ENCODE data around the gene LSS. TPM values are rescaled to one million over a fixed set of nuclear protein-coding genes. Genes with fewer than 3 reads are reported as not detected.

LSS gene
- total RNA-seq, 6 donors from 2014 or later, result 71.7 to 266 (median 135) TPM

GRCh38 chr21:46254208-46254975 is 25.8 kb upstream of the LSS start:
- Histone ChIP-seq H3K4me1 (no peaks in the 10 kb centered on the region), H3K9me3 (no peaks in the 10 kb centered on the region), H3K27ac (no peak overlapping the region), H3K4me3 (no peak overlapping the region), H3K27me3 (no peaks in the 10 kb centered on the region), H3K36me3 (peaks cover 61 to 100% (median 81%) of the 10 kb centered on the region in 4 donors)
- TF ChIP-seq POLR2A (IDR thresholded peaks at IDR 0.05), result no peak
- TF ChIP-seq, protein P1, sequence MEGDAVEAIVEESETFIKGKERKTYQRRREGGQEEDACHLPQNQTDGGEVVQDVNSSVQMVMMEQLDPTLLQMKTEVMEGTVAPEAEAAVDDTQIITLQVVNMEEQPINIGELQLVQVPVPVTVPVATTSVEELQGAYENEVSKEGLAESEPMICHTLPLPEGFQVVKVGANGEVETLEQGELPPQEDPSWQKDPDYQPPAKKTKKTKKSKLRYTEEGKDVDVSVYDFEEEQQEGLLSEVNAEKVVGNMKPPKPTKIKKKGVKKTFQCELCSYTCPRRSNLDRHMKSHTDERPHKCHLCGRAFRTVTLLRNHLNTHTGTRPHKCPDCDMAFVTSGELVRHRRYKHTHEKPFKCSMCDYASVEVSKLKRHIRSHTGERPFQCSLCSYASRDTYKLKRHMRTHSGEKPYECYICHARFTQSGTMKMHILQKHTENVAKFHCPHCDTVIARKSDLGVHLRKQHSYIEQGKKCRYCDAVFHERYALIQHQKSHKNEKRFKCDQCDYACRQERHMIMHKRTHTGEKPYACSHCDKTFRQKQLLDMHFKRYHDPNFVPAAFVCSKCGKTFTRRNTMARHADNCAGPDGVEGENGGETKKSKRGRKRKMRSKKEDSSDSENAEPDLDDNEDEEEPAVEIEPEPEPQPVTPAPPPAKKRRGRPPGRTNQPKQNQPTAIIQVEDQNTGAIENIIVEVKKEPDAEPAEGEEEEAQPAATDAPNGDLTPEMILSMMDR (IDR thresholded peaks at IDR 0.05), result no peak
- TF ChIP-seq EP300 (IDR thresholded peaks at IDR 0.05), result no peak
- TF ChIP-seq POLR2AphosphoS5 (IDR thresholded peaks at IDR 0.05), result no peak
- DNase-seq (no peak), ATAC-seq (ENCODE audit: low FRiP score in 2 of 2) (no peak)
- 88 to 91% methylated on average over 9 to 12 of the region's 12 CpGs for WGBS, 2 donors

DNA sequence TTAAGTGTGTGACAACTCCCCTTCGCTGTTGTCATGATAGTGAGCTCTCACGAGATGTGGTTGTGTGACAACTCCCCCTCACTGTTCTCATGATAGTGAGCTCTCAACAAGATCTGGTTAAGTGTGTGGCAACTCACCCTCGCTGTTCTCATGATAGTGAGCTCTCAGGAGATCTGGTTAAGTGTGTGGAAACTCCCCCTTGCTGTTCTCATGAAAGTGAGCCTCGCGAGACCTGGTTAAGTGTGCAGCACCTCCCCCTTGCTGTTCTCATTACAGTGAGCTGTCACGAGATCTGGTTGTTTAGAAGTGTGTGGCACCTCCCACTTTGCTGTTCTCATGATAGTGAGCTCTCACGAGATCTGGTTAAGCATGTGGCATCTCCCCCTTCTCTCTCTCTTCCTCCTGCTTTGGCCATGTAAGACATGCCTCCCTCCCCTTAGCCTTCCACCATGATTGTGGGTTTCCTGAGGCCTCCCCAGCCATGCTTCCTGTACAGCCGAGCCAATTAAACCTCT is 25.1 kb upstream of the LSS start:
- no peaks in the 10 kb centered on the region for H3K9me3 ChIP-seq
- peaks cover 55 to 100% (median 79%) of the 10 kb centered on the region in 4 donors for H3K36me3 ChIP-seq
- H3K4me3 ChIP-seq, result no peak overlapping the region
- no peaks in the 10 kb centered on the region for H3K27me3 ChIP-seq
- WGBS, 2 donors, result 63 to 71% methylated on average over 6 to 8 of the region's 8 CpGs
- no peak for TF ChIP-seq POLR2AphosphoS5 (IDR thresholded peaks at IDR 0.05)
- TF ChIP-seq, protein P1 (IDR thresholded peaks at IDR 0.05), result no peak
- no peak for TF ChIP-seq EP300 (IDR thresholded peaks at IDR 0.05)
- no peak for TF ChIP-seq POLR2A (IDR thresholded peaks at IDR 0.05)
- no peak overlapping the region for H3K27ac ChIP-seq
- no peaks in the 10 kb centered on the region for H3K4me1 ChIP-seq
- ATAC-seq (ENCODE audit: low FRiP score in 2 of 2) (no peak), DNase-seq (no peak)

GRCh38 chr21:46252840-46253239 is 24.3 kb upstream of the LSS start:
- Histone ChIP-seq H3K9me3 (no peaks in the 10 kb centered on the region), H3K27ac (no peak overlapping the region), H3K4me1 (no peaks in the 10 kb centered on the region), H3K4me3 (no peak overlapping the region), H3K27me3 (no peaks in the 10 kb centered on the region), H3K36me3 (peaks cover 47 to 100% (median 77%) of the 10 kb centered on the region in 4 donors)
- ATAC-seq (ENCODE audit: low FRiP score in 2 of 2) (no peak), DNase-seq (no peak)
- TF ChIP-seq POLR2A (IDR thresholded peaks at IDR 0.05) (no peak), EP300 (IDR thresholded peaks at IDR 0.05) (no peak)
- TF ChIP-seq, protein P1 (IDR thresholded peaks at IDR 0.05), result no peak
- 88 to 99% methylated on average over 4 of the region's 4 CpGs for WGBS, 2 donors

- Histone ChIP-seq H3K27me3 (no peaks in the 10 kb centered on the region), H3K9me3 (no peaks in the 10 kb centered on the region), H3K4me1 (no peaks in the 10 kb centered on the region), H3K36me3 (peaks cover 29 to 99% (median 72%) of the 10 kb centered on the region in 4 donors), H3K27ac (no peak overlapping the region), H3K4me3 (no peak overlapping the region)
- 81 to 88% methylated on average over 6 of the region's 6 CpGs for WGBS, 2 donors
- ATAC-seq (ENCODE audit: low FRiP score in 2 of 2) (no peak), DNase-seq (no peak)
- no peak for TF ChIP-seq POLR2AphosphoS5 (IDR thresholded peaks at IDR 0.05)
- TF ChIP-seq, protein P1 (IDR thresholded peaks at IDR 0.05), result no peak
- TF ChIP-seq EP300 (IDR thresholded peaks at IDR 0.05), result no peak
- no peak for TF ChIP-seq POLR2A (IDR thresholded peaks at IDR 0.05)
Observed at GRCh38 chr21:46250146-46250725, 21.7 kb upstream of the LSS start.
